NCI-H524 (cell line): Measurements from ENCODE around the gene TADA2A.
"Not testable (repeated sequence)": the region's sequence is repeated elsewhere in the genome, so short reads cannot be mapped to it uniquely, and the experiment has no call there.

Experiments used
- DNase-seq, 2 experiments: peaks; one replicate each; lab custom pipeline; 2025; lab: John Stamatoyannopoulos, UW

Gene TADA2A

DNA sequence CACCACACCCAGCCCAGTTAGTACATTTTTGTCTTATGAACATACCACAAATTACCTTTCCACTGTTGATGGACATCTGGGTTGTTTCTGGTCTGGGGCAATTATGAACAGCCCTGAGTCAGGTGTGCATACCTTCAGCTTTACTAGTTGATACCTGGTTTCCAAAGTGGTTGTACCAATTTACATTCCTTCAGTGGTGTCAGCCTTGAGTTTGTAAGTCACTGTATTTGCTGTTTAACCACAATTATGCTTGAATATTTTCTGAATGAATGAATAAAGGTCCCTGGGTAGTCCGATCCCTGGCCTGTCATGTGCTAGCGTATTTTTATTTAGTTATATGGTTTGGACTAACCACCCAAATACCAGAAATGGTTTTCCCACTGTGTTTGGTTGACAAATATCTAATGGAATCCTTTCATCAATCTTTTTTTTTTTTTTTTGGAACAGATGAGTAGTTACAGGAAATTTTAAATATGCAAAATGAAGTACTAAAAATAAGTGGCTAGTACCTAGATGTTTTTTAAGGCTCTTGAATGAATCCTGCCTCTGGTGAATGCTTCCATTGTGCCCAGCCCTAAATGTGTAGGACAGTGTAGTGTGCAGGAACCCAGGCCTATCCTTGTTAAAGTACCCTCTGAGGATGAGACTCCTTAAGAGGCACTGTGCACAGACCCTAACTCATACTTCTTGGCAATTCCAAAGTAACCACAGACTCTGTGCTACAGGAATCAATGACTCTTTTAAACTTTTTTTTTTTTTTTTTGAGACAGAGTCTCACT, 86.8 kb downstream of the TADA2A start:
- DNase-seq: no peak

DNA sequence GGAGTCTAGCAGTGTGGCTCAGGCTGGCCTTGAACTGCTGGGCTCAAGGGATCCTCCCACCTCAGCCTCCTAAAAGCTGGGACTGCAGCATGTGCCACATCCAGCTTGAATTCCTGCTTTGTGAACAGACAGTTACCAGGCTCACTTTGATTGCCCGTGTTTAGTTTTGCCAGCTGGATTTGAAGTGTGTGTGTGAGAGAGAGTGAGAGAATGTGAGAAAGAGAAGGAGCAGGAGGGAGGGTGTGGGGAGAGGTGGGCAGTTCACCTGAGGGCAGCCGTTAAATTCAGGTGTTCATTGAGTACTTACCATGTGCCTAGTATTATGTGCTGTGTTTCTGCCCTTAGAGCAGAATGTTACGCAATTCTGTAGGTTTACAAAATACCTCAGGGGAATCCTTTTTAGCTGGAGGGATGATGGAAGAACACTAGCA, 87.7 kb downstream of the TADA2A start:
- no peak for DNase-seq

DNA sequence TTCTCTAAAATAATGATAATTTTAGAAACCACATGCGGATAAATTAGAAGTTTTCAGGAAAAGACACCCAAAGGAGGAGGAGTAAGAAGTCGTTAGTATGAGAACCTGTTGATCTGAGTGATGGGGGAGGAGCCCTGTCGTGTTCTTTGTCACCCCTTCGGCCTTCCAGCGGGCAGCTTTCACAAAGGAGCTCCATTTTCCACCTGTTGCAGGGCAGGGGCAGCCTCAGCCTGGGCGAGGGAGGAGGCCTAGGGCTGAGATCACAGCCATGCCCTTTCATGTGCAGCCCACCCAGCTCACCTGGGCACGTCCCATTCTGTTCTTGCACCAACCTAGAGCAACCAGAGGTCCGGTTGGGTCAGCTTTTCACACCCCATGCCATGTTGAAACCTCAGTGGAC, 88.3 kb downstream of the TADA2A start:
- DNase-seq: no peak

DNA sequence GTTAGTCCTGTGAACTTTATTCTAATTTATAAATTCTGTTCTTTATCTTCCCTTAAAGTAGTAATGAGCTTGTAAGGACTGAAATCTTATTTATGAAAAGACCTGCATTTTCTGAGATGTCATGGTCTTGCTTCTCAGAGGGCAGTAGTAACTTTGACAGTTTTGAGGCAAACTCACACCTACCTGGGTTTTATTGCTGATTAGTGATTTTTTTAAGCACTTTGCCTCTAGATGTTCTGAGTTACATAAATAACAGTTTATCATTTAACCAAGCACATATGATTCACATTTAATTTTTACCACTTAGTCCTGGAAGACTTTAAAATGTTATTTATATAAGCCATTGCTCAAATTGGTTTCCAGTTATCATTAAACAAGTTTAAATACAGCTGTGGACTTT, 93.7 kb downstream of the TADA2A start:
- DNase-seq: no peak

DNA sequence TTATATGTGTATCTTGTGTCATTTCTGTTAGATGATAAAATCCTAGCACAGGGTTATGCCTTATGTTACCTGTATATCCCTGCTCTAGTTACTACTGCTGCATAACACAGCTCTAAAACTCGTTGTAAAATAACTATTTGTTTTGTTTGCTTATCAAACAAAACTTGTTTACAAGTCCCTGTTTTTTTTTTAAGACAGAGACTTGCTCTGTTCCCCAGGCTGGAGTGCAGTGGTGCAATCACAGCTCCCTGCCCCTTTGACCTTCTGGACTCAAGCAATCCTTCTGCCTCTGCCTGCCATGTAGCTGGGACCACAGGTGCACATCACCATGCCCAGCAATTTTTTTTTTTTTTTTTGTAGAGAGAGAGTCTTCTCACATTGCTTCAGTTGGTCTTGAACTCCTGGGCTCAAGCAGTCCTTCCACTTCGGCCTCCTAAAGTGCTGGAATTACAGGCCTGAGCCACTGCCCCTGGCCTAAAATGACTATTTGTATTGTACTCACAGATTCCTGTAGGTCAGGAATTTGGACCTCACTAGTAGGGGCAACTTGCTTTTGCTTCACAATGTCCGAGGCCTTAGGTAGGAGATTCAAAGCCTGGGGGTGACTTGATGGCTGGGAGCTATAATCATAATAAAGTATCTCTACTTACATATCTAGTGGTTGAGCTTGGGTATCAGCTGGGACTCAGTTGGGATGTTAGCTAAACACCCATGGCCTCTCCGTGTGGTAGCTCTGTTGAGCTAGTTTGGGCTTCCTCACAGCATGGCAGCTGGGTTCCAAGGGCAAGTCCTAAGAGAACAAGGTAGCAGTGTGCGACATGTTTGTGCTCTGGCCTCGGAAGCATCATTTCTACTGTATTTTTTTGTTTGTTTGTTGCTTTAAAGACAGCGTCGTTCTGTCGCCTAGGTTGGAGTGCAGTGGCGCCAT, 95.6 kb downstream of the TADA2A start:
- DNase-seq: no peak

DNA sequence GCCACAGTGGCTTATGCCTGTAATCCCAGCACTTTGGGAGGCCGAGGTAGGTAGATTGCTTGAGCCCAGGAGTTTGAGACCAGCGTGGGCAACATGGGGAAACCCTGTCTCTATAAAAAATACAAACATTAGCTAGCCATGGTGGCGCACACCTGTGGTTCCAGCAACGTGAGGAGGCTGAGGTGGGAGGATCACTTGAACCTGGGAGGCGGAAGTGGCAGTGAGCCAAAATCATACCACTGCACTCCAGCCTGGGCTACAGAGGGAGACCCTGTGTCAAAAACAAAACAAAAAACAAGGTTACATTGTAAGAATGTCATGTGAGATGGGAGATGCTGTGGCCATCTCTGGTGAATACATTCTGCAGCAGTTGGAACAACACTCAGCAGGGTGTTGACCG, 96.5 kb downstream of the TADA2A start:
- no peak for DNase-seq

DNA sequence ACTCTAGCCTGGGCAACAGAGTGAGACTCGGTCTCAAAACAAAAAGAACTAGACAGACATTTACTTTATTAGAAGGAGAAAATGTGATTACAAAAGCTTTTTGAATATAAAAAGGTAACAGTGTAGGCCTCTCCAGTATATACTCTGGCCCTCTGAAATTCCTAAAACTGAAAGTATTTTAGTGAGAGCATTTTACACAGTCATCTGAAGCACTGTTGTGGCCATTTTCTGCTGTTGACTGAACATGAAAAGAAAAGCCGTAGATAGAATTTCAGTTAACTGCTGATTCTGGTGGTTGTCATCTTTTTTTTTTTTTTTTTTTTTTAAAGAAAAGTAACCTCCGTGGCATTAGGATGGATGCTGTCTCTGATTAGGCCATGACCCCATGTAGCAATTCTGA, 98.6 kb downstream of the TADA2A start:
- no peak for DNase-seq

DNA sequence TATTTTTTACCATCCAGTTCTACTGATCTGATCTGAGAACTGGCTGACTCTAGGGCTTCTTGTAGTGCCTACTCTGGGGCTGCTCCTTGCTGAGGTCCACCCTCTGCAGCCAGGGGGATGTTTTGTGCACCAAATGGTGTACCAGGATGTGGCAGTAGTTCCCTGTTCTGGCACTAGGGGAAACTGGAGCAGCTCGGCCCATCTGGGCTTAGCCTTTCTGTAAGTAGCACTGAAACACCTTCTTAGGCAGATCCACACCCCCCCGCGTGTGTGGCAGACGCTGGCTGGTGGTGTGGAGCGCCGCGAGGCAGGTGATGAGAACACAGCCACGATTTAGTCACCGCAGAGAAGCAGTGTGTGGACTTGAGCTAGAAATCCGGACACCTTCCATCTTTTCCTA, 100.0 kb downstream of the TADA2A start:
- peak; percentile 91 to 96 for DNase-seq

DNA sequence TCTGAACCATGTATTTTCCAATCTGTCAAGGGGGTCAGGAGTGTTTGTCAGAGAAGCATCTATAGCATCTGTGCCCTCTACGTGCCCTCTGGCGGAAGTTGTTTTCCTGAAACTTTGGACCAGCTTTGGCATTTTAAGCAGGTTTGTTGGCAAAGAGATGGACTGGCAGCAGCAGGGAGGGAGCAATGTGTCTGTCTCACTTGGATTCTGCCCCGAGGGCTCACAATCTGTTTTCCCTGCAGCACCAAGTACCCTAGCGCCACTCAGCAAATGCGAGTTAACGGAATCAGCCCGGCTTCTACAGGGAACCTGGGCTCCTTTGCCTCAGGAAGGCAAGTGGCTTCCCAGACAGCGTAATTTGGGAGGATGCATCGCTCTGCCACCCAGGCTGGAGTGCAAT, 100.4 kb downstream of the TADA2A start:
- DNase-seq: peak; percentile 79 to 85

DNA sequence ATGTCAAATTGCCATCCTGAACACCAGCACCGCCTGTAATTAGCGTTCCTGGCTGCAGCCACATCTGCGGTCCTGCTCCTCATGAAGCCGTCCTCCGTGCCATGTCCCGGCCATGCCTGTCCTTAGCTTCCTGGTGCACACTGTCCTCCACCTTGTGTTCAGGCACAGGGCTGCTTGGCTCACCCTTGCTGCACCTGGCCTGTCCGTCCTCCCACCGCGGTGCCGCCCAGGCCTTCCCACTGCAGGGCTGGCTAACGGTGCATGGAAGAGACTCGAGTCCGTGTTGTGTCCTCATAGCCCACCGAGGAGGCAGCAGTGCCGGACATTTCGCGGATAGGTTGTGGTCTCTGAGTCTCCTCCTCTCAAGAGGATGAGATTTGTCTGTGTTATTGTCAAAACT, 103.4 kb downstream of the TADA2A start:
- no peak for DNase-seq

DNA sequence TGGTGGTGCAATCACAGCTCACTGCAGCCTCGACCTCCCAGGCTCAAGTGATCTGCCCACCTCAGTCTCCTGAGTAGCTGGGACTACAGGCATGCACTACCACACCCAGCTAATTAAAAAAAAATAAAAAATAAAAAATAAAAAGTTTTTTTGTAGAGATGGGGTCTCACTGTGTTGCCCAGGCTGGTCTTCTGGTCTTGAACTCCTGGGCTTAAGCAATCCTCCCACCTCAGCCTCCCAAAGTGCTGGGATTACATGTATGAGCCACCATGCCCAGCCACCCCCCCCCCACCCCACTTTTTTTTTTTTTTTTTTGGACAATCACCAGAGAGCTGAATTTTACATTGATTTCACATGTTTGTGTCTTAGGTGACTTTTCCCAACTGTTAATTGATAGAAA, 105.0 kb downstream of the TADA2A start:
- DNase-seq: not testable (repeated sequence)

DNA sequence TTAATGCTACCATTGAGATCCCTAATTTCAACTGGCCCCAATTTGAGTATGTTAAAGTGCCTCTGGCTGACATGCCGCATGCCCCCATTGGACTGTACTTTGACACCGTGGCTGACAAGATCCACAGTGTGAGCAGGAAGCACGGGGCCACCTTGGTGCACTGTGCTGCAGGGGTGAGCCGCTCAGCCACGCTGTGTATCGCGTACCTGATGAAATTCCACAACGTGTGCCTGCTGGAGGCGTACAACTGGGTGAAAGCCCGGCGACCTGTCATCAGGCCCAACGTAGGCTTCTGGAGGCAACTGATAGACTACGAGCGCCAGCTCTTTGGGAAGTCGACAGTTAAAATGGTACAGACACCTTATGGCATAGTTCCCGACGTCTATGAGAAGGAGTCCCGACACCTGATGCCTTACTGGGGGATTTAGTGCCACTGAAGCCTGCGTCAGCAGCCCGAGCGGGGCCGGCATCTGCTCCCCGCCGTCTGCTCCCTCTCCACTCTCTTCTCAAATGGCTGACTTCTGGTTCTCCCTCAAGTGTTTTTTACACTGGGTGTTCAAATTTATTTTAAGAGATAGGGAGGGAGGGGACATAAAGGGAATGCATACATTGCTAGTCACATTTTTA, 105.9 kb downstream of the TADA2A start:
- peak; percentile 98 to 99 for DNase-seq

DNA sequence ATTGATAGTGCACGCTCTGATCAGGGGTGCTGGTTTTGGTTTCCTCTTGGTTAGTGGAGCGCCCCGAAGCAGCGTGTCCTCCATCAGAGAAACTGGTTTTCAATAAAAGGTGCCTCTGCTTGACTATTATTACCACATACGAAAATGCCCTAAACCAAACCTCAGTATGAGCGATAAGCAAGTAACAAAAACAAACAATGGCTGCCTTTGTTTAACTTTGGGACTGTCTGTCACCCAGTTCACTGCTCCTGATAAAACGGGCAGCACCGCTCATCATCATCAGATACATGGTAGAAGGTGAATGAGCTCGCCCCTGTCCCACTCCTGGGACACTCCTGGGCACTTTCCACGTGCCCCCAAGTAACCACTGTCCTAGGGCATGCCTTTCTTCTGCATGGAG, 107.0 kb downstream of the TADA2A start:
- no peak for DNase-seq

DNA sequence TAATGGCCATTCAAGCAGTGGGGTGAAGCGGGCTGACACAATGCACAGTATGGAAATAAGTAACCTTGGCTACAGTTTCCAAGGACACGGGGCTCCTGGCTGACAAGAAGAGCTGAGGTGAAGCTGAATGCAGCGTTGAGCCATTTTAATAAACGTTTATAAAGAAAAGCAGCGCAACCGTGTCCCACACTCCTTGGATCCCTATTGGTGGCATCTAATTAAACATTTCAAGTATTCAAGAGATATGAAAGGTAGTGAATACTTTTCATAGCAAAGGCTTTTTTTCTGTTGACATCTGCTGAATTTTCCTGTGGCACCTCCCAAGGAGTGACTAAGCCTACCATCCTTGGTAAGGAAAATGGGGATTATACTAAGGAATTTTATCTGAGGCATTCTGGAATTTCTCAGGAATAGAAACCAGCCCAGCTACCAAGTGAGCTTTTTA, 109.5 kb downstream of the TADA2A start:
- DNase-seq: no peak

DNA sequence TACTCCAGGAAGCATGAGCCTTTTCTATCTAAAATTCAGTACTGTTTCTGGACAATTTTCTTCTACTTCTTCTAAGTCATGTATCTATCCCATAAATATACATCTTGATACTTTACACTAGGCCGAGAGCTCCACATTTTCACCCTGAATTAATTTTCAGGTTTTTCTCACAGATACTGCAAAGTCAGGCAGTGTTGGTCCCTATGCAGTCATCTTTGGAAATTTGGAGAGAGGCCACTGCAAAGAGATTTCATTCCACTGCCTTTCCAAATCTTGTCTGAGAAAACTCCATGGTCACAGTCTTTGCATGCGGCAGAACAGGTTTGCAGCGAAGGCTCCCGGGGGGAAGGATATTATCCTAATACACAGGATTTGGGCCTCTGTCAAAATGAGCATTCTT, 111.2 kb downstream of the TADA2A start:
- DNase-seq: no peak

DNA sequence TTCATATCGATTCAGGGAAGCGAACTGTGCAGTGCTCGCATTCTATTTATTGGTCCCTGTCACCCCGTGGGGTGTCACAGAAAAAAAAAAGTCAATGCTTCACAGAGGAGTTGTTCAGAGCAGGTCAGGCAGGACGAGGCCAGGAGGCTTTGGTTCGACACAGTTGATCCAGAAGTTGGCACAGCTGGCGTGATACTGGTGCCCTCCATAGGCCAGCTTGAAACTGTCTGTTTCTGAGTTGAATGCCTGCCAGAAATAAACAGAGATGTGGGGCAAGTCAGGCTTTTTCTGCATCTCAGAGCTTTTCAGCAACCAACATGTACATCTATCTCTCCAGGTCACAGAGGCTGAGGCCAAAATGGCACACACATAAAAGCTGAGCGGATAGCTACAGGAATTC, 112.1 kb downstream of the TADA2A start:
- DNase-seq: peak in 1 of 2 experiments; percentile 36

DNA sequence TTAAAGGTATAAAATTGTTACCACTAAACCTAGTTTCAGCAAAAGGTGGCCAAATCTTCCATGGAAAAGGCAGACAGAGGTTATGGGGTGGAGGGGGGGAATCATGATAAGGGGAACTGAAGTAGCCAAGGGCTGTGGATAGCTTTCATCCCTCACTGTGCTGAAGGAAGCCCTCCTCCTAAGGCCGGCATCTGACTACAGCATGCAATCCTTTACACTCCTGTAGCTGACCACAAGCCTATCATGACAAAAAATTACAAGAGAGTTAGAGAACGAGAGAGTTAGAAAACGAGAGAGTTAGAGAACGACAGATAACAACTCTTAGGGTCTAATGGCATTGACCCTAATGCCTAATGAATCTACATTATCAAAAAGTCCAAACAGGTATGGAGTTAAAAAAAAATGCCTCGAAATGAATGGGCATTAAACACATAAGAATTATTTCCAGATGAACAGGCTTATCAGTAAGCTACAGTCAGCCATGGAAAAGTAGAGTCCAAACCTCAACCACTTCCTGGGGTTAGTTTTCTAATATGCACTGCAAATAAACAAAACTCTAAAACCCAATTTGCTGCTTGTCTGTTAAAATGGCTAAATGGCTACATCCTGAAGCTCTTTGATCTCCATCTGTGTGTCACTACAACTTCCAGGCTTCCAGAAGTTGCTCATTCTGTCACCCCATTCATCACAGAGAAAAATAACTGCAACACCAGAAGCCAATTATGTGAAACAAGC, 112.7 kb downstream of the TADA2A start:
- no peak for DNase-seq

DNA sequence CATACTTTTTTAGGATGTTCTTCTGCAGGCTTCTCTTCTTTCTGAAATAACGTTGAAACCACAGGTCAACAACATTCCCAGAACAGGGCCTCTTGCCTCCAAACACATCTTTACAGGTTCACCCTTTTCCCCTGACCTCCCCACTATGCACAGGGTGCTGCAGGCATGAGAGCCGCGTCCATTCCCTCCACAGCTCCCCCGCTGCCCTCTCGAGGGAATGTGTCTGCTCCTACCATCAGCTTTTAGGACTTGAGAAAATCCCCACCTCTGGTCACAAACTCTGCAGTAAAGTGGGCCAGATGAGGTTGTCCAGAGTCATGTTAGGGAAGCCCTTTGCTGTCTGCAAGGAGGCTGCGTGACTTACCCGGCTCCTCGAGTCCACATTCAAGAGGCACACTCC, 113.5 kb downstream of the TADA2A start:
- no peak for DNase-seq

DNA sequence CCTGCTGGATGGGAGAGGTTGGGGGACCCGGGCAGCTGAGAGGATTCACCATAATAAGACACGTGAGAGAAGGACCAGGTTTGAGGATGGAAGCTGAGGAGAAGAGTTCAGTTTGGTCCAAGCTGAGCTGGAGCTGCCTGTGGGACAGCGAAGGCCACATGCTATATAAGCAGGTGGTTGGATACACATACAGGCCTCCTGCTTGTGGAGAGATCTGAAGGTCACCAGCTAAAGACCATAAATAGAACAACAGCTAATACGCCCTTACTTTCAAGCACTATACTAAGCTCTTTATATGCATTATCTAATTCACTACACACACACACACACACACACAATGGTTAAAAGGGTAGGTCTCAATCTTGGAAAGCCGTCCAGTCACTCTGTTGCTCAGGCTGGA, 115.1 kb downstream of the TADA2A start:
- DNase-seq: no peak

DNA sequence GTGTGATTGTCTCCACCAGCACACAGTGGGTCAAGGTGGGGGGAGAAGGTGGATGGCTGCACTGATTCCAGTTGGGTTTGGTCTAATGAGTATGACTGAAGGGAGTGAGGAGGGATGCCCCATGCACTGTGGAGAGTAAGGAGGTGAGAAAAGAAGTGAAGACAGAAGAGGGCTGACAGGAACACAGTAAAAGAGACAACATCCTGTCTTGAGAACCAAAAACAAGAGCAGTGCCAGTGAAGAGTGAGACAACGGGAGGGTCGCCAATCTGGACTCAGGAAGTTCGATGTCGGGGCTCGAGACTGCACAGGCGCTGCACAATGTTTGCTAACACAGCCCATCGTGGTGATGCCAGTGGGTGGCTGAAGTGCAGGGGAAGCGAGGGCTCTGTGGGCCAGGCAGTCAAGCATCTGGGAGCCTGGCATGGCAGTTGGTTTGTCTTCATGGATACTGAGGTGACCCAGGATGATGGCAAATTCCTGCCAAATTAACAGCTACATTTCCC, 117.1 kb downstream of the TADA2A start:
- no peak for DNase-seq

DNA sequence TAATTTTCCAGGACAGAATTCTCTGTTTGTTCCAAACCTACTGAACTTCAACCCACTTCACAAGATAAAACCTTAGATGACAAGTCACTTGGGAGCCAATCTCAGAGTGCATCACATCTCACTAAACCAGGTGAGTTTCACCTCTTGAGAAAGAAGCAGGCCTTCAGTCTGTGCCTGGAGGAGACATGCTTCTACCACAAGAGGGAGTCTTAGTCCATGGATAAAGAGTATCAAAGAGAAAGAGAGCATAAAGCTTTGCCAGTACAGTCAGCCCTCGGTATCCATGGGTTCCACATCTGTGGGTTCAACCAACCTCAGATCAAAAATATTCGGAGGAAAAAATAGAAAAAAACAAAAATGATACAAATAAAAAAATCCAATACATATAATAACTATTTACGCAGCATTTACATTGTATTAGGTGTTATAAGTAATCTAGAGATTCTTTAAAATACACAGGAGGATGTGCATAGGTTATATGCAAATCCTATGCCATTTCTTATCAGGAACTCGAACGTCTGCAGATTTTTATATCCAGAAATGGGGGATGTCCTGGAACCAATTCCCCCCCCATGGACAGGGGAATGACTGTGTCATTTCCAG, 120.7 kb downstream of the TADA2A start:
- peak; percentile 42 to 74 for DNase-seq
